C4-2B (cell line): ENCODE data around the gene KMT5B.

Source experiments
- ZFX ChIP-seq: fragments of 450-650 bp; IDR thresholded peaks from 2 replicates; pipeline ENCODE4 v1.6.1; 2017
- TF ChIP-seq, protein P1 (sequence below): fragments of 450-650 bp; conservative IDR thresholded peaks from 2 replicates; pipeline ENCODE4 v1.5.1; 2017; ENCODE audit warnings: mild to moderate bottlenecking

DNA sequence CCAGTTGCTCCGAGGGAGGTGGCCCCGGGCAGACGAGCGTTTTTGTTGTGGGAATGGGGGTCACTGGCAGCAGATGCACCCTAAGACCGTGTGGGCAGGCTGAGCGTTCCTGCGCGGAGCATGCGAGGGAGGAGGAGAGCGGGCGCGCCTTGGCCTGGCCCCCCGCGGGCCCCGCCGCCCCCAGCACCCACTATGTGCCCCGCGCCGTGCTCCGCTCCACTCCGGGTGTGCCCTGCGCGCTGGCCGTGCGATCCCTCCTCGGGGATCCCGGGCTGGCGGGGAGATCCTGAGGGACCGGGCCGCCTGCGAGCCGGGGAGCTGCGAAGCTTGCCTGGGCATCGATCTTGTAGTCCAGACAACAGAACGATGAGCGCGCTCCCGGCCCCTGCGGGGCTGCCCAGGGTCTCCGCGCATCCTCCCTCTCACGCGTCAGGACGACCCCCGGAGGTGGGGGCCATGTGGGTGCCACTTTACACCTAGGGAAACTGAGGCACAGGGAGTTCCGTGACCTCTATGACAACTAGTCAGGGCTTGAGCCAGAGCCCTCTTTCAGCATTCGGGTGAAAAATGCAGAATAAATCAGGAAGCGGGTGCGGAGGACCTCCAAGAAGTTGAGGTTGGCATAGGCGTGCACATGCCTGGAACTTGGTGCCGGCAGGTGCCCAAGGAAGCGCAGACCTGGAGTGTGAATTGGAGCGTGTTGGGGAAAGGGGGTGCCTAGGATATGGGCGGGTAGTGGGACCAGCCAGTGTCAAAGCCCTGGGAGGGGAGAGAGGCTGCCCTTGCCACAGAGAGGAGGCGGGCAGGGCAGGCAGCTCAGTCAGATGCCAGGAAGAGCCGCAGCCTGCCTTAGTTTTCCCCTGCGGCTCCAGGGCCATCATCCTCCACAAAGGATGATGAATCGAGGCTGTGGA, 1.3 kb upstream of the KMT5B start:
- TF ChIP-seq, protein P1, sequence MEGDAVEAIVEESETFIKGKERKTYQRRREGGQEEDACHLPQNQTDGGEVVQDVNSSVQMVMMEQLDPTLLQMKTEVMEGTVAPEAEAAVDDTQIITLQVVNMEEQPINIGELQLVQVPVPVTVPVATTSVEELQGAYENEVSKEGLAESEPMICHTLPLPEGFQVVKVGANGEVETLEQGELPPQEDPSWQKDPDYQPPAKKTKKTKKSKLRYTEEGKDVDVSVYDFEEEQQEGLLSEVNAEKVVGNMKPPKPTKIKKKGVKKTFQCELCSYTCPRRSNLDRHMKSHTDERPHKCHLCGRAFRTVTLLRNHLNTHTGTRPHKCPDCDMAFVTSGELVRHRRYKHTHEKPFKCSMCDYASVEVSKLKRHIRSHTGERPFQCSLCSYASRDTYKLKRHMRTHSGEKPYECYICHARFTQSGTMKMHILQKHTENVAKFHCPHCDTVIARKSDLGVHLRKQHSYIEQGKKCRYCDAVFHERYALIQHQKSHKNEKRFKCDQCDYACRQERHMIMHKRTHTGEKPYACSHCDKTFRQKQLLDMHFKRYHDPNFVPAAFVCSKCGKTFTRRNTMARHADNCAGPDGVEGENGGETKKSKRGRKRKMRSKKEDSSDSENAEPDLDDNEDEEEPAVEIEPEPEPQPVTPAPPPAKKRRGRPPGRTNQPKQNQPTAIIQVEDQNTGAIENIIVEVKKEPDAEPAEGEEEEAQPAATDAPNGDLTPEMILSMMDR, result no peak
- TF ChIP-seq ZFX, result no peak
